ENCODE results near the gene ZSCAN31.

Gene ZSCAN31

DNA sequence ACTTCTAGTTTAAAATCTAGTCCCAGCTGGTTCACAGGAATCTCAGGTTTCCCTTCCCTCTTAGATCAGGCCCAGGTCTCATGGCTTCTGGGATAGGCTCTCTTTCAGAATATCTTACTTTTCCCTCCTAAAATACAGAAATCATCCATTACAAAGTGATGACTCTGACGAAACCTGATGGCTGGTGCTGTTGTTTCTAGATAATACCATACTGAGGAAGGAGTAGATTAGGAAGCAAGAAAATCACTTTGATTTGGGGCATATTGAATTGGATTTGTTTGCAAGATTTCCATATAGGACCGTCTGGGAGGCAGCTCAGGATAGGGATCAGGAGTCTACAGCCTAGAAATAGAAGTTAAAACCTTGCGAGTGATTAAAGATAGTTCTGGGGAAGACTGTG lies 17.4 kb upstream of the ZSCAN31 start:
- TF ChIP-seq, protein P1, sequence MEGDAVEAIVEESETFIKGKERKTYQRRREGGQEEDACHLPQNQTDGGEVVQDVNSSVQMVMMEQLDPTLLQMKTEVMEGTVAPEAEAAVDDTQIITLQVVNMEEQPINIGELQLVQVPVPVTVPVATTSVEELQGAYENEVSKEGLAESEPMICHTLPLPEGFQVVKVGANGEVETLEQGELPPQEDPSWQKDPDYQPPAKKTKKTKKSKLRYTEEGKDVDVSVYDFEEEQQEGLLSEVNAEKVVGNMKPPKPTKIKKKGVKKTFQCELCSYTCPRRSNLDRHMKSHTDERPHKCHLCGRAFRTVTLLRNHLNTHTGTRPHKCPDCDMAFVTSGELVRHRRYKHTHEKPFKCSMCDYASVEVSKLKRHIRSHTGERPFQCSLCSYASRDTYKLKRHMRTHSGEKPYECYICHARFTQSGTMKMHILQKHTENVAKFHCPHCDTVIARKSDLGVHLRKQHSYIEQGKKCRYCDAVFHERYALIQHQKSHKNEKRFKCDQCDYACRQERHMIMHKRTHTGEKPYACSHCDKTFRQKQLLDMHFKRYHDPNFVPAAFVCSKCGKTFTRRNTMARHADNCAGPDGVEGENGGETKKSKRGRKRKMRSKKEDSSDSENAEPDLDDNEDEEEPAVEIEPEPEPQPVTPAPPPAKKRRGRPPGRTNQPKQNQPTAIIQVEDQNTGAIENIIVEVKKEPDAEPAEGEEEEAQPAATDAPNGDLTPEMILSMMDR (IDR thresholded peaks at IDR 0.05; ENCODE audit: low read depth, low read length, missing control alignments) = no peak
- no peak overlapping the region for H3K4me3 ChIP-seq (ENCODE audit: low read depth, low read length)
- no peak for DNase-seq (ENCODE audit: low read depth)

GRCh38 chr6:28351493-28351925 lies 15.6 kb upstream of the ZSCAN31 start:
- no peak for DNase-seq (ENCODE audit: low read depth)
- H3K4me3 ChIP-seq (ENCODE audit: low read depth, low read length) = no peak overlapping the region
- TF ChIP-seq, protein P1 (IDR thresholded peaks at IDR 0.05; ENCODE audit: low read depth, low read length, missing control alignments) = no peak

DNA sequence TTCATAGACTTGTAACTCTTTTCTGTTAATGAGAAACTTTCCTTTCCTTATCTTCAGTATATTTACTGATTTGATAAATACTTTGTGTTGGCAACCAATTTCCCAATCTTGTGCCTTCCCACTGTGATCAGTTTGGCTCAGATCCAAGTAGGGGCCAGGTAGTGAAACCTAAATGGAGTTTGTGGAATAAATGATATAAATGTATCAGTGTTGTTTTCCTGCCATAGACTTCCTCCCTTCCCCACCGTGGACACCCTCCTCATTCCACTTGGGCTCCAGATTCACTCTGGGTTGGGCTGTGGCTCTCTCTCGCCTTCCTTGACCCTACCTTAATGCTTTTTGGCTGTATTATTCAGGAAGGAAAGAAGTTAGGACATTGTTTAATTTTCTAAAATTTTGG lies 15.1 kb upstream of the ZSCAN31 start:
- DNase-seq (ENCODE audit: low read depth) = no peak
- TF ChIP-seq, protein P1 (IDR thresholded peaks at IDR 0.05; ENCODE audit: low read depth, low read length, missing control alignments) = no peak
- no peak overlapping the region for H3K4me3 ChIP-seq (ENCODE audit: low read depth, low read length)

GRCh38 chr6:28349892-28350737 lies 14.2 kb upstream of the ZSCAN31 start, which contains the start of gene ZKSCAN3:
Gene ZKSCAN3 (plus strand): TSS chr6:28349947. CDS start chr6:28359587, 9,640 bp downstream.
- H3K4me3 ChIP-seq (ENCODE audit: low read depth, low read length) = peak within 1 kb of the TSS; percentile 74
- peak; percentile 64 for DNase-seq (ENCODE audit: low read depth)
- TF ChIP-seq, protein P1 (IDR thresholded peaks at IDR 0.05; ENCODE audit: low read depth, low read length, missing control alignments) = no peak

DNA sequence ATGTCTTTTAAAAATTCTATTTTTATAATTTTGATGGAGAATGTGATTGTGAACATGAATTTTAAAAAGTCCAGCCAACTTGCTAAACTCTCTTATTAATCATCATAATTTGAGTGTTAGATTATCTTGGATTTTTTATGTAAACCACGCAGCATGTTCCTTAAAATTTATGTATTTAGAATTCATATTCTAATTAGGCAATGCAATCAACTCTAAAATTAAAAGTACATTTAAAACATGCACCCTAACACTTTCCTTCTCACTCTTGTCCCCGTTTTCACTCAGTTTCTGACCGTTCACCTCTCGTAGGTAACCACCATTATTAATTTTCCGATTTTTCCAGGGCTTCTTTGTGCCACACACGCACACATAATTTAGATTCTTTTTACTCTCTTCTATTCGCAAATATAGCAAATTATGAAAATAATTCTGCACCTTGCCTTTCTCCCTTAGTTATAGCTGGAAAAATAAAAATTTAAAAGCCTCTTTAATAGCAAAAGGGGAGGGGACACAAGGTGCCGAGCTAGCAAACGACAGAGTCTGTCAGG lies 13.5 kb upstream of the ZSCAN31 start:
- H3K4me3 ChIP-seq (ENCODE audit: low read depth, low read length) = peak overlapping the region; percentile 74
- no peak for DNase-seq (ENCODE audit: low read depth)
- TF ChIP-seq, protein P1 (IDR thresholded peaks at IDR 0.05; ENCODE audit: low read depth, low read length, missing control alignments) = no peak

- TF ChIP-seq, protein P1 (IDR thresholded peaks at IDR 0.05; ENCODE audit: low read depth, low read length, missing control alignments) = no peak
- H3K4me3 ChIP-seq (ENCODE audit: low read depth, low read length) = no peak overlapping the region
- no peak for DNase-seq (ENCODE audit: low read depth)
Measured at GRCh38 chr6:28347119-28347518, 11.2 kb upstream of the ZSCAN31 start.
